HG03108 (cell line): ENCODE measurements around the gene TMEM141.
"Not testable (repeated sequence)": the region's sequence is repeated elsewhere in the genome, so short reads cannot be mapped to it uniquely, and the experiment has no call there.

Experiments
- ATAC-seq: cut with Tn5 transposase; IDR thresholded peaks from one replicate; pipeline ENCODE4 v1.9.1; 2021; ENCODE audit warnings: moderate library complexity; ENCODE audit not compliant: unreplicated experiment

Gene TMEM141

GRCh38 chr9:136773386-136774044, 17.6 kb upstream of the TMEM141 start:
- ATAC-seq, result no peak

DNA sequence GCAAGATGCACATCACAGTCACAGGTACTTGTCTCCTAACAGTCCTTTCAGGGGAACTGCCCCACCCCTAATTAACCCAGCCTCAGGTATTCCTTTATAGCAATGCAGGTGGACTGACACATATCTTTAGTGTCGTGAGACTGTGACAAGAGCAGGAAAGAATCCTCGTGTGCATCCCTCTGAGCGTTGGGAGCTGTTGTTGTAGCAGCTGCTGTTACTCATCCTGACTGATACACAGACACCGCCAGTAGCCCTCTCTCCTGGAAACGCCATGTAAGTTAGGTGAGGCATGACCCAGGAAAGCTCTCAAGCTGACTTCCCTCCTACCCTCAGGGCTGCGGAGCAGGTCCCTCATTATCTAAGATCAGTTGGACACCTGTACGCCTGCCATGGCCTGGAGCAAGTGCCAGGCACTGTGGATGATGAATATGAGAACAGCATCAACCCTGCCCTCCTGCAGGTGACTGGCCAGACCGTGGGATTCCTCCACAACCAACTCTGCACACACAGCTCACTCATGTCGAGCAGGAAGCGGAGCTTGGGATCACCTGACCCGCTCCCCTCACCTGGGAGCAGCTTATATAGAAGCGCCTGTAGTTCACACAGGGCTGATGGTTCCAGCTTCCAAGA, 16.6 kb upstream of the TMEM141 start:
- no peak for ATAC-seq

GRCh38 chr9:136775191-136775590, 16.0 kb upstream of the TMEM141 start:
- no peak for ATAC-seq

DNA sequence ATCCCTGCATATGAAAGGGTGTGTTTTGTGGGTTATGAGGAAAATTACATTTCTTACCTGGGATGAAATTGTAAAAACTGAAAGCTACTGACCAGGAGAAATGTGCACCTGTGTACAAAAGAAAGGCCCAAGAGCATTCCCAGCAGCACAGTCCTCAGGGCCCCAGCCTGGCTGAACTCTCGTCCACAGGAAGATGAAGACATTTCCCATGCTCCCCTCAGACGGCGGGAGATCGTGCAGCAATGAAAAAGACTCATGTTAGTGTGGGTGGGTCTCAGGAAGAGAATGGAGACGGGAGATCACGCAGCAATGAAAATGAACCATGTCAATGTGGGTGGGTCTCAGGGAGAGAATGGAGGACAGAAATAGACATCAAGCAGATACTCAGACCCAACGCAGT, 14.2 kb upstream of the TMEM141 start:
- ATAC-seq, result no peak

DNA sequence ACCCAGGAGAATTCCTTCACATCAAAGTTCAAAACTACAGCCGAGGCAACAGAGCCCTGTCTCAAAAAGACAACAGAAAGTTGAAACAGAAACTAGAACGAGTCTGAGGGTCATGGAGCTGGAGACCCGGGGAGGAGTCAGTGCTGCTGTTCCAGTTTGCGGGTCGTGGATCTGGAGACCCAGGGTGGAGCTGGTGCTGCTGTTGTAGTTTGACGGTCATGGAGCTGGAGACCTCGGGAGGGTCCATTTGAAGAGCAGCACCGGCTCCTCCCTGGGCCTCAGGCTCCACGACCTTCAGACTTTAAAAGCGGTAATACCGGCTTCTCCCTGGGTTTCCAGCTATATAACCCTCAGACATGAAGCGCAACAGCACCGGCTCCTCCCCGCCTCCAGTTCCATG, 13.8 kb upstream of the TMEM141 start:
- no peak for ATAC-seq

DNA sequence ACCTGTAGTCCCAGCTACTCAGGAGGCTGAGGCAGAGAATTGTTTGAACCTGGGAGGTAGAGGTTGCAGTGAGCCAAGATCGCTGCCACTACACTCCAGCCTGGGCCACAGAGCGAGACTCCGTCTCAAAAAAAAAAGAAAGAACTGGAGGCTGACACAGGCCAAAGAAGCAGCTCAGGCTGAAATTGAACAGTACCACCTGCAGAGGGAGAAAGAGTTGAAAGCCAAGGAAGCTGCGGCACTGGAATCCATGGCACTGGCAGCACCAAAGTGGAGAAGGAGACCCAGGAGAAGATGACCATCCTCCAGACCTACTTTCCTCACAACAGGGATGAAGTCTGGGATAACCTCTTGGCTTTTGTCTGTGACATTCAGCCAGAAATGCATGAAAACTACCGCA, 11.3 kb upstream of the TMEM141 start:
- no peak for ATAC-seq

- ATAC-seq, result no peak
Observed at GRCh38 chr9:136782452-136782851, 8.7 kb upstream of the TMEM141 start.

GRCh38 chr9:136784249-136784996, 6.7 kb upstream of the TMEM141 start:
- no peak for ATAC-seq

DNA sequence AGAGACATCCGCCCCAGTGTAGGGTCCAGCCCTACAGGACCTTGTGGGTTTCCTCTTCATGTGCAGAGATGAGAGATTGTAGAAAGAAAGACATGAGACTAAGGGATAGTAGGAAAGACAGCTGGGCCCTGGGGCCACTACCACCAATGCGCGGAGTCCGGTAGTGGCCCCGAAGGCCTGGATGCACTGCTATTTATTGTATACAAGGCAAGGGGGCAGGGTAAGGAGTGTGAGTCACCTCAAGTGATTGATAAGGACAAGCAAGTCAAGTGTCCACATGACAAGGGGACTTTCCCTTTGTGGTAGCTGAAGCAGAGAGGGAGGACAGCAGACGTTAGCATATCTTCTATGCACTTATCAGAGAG, 6.2 kb upstream of the TMEM141 start:
- no peak for ATAC-seq

DNA sequence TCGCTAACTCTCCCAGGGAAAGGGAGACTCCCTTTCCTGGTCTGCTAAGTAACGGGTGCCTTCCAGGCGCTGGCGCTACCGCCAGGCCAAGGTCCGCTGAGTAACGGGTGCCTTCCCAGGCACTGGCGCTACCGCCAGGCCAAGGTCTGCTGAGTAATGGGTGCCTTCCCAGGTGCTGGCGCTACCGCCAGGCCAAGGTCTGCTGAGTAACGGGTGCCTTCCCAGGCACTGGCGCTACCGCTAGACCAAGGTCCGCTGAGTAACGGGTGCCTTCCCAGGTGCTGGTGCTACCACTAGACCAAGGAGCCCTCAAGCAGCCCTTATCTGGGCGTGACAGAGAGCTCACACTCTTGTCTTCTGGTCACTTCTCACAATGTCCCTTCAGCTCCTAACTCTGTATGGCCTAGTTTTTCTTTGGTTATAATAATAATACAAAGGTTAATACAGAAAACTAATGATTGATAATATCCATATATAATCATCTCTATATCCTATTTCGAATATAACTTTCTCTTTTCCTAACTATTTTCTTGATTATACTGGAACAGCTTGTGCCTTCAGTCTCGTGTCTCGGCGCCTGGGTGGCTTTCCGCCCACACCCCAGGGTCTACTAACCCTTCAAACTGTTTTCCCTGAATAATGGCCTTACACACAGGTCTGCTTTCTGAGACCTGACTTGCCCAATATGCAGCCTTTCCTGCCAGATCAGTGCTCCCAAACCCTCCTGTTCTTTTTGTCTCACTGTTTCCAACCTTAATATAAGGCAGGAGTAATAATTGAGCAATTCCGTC, 5.4 kb upstream of the TMEM141 start:
- not testable (repeated sequence) for ATAC-seq

- no peak for ATAC-seq
Observed at GRCh38 chr9:136786451-136786850, 4.7 kb upstream of the TMEM141 start.

- not testable (repeated sequence) for ATAC-seq
Observed at GRCh38 chr9:136786983-136787382, 4.2 kb upstream of the TMEM141 start.

GRCh38 chr9:136787690-136788400, 3.3 kb upstream of the TMEM141 start:
- no peak for ATAC-seq

DNA sequence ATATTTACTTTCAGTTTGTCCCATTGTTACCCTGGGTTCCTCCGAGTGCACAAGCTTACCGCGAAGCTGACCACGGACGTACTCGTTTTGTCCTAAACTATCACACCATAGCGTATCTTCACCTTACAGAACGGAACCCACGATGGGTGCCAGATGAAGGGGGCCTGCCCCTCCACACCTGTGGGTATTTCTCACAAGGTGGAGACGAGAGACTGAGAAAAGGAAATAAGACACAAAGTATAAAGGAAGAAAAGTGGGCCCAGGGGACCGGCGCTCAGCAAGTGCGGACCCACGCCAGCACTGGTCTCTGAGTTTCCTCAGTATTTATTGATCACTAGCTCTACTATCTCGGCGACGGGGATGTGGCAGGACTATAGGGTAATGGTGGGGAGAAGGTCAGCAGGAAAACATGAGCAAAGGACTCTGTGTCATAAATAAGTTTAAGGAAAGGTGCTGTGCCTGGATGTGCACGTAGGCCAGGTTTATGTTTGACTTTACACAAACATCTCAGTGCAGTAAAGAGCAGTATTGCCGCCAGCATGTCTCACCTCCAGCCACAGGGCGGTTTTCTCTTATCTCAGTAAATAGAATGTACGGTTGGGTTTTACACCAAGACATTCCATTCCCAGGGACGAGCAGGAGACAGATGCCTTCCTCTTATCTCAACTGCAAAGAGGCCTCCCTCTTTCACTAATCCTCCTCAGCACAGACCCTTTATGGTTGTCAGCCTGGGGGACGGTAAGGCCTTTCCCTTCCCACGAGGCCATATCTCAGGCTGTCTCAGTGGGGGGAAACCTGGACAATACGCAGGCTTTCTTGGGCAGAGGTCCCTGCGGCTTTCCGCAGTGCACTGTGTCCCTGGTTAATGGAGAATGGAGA, 2.3 kb upstream of the TMEM141 start:
- ATAC-seq, result not testable (repeated sequence)

DNA sequence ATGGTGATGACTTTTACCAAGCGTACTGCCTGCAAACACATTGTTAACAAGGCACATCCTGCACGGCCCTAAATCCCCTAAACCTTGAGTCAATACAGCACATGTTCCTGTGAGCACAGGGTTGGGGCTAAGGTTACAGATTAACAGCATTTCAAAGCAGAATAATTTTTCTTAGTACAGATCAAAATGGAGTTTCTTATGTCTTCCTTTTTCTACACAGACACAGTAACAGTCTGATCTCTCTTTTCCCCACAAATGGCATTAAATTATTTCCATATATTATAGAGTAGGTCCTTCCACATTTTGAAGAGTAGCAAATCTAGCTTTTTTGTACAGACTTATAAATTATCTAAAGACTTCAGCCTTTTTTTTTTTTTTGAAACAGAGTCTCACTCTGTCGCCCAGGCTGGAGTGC, 1.6 kb upstream of the TMEM141 start:
- ATAC-seq, result no peak

DNA sequence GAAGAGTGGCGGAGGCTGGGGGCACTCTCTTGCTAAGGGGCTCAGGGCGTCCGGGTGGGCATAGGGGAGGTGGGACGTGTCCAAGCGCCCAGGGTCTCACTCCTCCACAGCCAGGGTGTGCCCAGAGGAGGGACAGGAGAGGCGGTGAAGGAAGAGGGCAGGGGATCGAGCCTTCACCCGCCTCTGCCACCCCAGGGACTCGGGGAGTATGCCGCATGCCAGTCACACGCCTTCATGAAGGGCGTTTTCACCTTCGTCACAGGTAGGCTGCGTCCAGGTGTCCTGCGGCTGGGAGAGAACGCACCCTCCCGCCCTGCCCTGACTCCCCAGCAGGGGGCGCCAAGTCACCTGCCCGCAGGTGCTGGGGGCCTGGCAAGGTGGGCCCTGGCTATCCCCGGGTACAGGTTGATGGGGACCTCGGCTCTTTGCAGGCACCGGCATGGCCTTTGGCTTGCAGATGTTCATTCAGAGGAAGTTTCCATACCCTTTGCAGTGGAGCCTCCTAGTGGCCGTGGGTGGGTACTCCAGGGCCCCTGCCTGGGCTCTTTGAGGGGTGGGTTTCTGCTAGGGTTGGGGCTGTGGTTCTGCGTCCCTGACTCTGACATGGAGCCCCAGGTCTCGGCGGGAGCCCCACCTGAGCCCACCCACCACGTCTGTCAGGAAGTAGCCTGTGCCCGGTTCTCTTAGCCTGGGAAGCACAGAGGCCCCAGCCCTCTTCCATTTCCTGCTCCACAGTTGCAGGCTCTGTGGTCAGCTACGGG, 552 bp downstream of the TMEM141 start:
- no peak for ATAC-seq

GRCh38 chr9:136792321-136793085, 1.4 kb downstream of the TMEM141 start:
- no peak for ATAC-seq
